ENCODE measurements around the gene PLIN3. TPM values are rescaled to one million over a fixed set of nuclear protein-coding genes. Genes with fewer than 3 reads are reported as not detected.

The PLIN3 gene
- total and polyA plus RNA-seq, 9 of the 15 experiments (the other 6 are each of a cell fraction or from before 2014, with no cell fraction given) = 7.5 to 75.6 (median 43.1) TPM

- TF ChIP-seq, protein P1, sequence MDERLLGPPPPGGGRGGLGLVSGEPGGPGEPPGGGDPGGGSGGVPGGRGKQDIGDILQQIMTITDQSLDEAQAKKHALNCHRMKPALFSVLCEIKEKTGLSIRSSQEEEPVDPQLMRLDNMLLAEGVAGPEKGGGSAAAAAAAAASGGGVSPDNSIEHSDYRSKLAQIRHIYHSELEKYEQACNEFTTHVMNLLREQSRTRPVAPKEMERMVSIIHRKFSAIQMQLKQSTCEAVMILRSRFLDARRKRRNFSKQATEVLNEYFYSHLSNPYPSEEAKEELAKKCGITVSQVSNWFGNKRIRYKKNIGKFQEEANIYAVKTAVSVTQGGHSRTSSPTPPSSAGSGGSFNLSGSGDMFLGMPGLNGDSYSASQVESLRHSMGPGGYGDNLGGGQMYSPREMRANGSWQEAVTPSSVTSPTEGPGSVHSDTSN (CRISPR knock-in tag; IDR thresholded peaks at IDR 0.05; ENCODE audit: low read depth) = no peak
- TF ChIP-seq, protein P1 (tag; conservative IDR thresholded peaks at IDR 0.05; ENCODE audit: low read depth) = no peak
- TF ChIP-seq ZBTB17 (CRISPR knock-in tag; IDR thresholded peaks at IDR 0.05) (no peak), ZBTB5 (IDR thresholded peaks at IDR 0.05) (no peak), ZNF133 (CRISPR knock-in tag; IDR thresholded peaks at IDR 0.05) (no peak), RBM39 (optimal IDR thresholded peaks at IDR 0.05; ENCODE audit: low read depth, low read length) (peak; percentile 87), ZNF398 (CRISPR knock-in tag; IDR thresholded peaks at IDR 0.05) (no peak), ZNF24 (IDR thresholded peaks at IDR 0.05) (peak; percentile 47; the same call in 1 of the 2 replicates), KDM2B (CRISPR knock-in tag; IDR thresholded peaks at IDR 0.05) (no peak), POLR2B (IDR thresholded peaks at IDR 0.05; ENCODE audit: low read depth, partially characterized antibody) (no peak), NR0B1 (IDR thresholded peaks at IDR 0.05; ENCODE audit: partially characterized antibody) (no peak), TCFL5 (CRISPR knock-in tag; conservative IDR thresholded peaks at IDR 0.05) (no peak), PRMT5 (CRISPR knock-in tag; IDR thresholded peaks at IDR 0.05) (no peak), STAG1 (CRISPR knock-in tag; IDR thresholded peaks at IDR 0.05; ENCODE audit: borderline replicate concordance) (no peak)
- TF ChIP-seq, protein P2, sequence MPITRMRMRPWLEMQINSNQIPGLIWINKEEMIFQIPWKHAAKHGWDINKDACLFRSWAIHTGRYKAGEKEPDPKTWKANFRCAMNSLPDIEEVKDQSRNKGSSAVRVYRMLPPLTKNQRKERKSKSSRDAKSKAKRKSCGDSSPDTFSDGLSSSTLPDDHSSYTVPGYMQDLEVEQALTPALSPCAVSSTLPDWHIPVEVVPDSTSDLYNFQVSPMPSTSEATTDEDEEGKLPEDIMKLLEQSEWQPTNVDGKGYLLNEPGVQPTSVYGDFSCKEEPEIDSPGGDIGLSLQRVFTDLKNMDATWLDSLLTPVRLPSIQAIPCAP (CRISPR knock-in tag; IDR thresholded peaks at IDR 0.05; ENCODE audit: borderline replicate concordance) = no peak
- TF ChIP-seq, protein P3, sequence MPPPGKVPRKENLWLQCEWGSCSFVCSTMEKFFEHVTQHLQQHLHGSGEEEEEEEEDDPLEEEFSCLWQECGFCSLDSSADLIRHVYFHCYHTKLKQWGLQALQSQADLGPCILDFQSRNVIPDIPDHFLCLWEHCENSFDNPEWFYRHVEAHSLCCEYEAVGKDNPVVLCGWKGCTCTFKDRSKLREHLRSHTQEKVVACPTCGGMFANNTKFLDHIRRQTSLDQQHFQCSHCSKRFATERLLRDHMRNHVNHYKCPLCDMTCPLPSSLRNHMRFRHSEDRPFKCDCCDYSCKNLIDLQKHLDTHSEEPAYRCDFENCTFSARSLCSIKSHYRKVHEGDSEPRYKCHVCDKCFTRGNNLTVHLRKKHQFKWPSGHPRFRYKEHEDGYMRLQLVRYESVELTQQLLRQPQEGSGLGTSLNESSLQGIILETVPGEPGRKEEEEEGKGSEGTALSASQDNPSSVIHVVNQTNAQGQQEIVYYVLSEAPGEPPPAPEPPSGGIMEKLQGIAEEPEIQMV (tag; conservative IDR thresholded peaks at IDR 0.05; ENCODE audit: low read depth) = no peak
Observed at GRCh38 chr19:4870025-4870700, 2.7 kb upstream of the PLIN3 start (continued).

Data from K562 (cell line).